ENCODE results near the gene SLCO2B1. TPM values are rescaled to one million over a fixed set of nuclear protein-coding genes. Genes with fewer than 3 reads are reported as not detected.
A peak's percentile ranks its signal among the peaks of the same experiment; 100 is the strongest.

SLCO2B1 gene
- total RNA-seq, 6 experiments from 2014 or later = 145 to 316 (median 199) TPM

- no peak overlapping the region for H3K27ac ChIP-seq
- H3K4me3 ChIP-seq = no peak overlapping the region
- H3K9me3 ChIP-seq = no peaks in the 10 kb centered on the region
- no peak for TF ChIP-seq POLR2A (IDR thresholded peaks at IDR 0.05)
- H3K27me3 ChIP-seq = peaks cover 0 to 12% of the 10 kb centered on the region in 2 donors
- ATAC-seq = no peak
- peaks cover 0 to 11% (median 0%) of the 10 kb centered on the region in 4 donors for H3K4me1 ChIP-seq
- 70% methylated on average over 8 of the region's 9 CpGs for WGBS (ENCODE audit: insufficient coverage, low coverage, low lambda C conversion rate, missing lambda C conversion rate)
- intact Hi-C loops (cut with DNase I) = no loop called here
- peak in 1 of 3 donors; percentile 30 for DNase-seq
- no peaks in the 10 kb centered on the region for H3K36me3 ChIP-seq
Measured at GRCh38 chr11:75238595-75239440, 87.9 kb downstream of the SLCO2B1 start.

GRCh38 chr11:75239531-75240290 is 88.8 kb downstream of the SLCO2B1 start:
- peaks cover 0 to 11% (median 0%) of the 10 kb centered on the region in 4 donors for H3K4me1 ChIP-seq
- ATAC-seq (no peak), DNase-seq (peak in 1 of 3 donors; percentile 33)
- no peak overlapping the region for H3K27ac ChIP-seq
- 58% methylated on average over 10 of the region's 10 CpGs for WGBS (ENCODE audit: insufficient coverage, low coverage, low lambda C conversion rate, missing lambda C conversion rate)
- intact Hi-C loops (cut with DNase I) = loop anchor here (5.0 to 10.0 kb wide), 3 partner anchors 32 to 215 kb away; no protein-coding TSS in a partner anchor
- peaks cover 0 to 12% of the 10 kb centered on the region in 2 donors for H3K27me3 ChIP-seq
- H3K36me3 ChIP-seq = no peaks in the 10 kb centered on the region
- TF ChIP-seq CTCF (IDR thresholded peaks at IDR 0.05) (no peak), POLR2A (IDR thresholded peaks at IDR 0.05) (no peak)
- no peak overlapping the region for H3K4me3 ChIP-seq
- no peaks in the 10 kb centered on the region for H3K9me3 ChIP-seq

- no peak within 1 kb of the TSS for H3K27ac ChIP-seq
- ATAC-seq (peak in 2 of 4 donors; percentile 2 to 11), DNase-seq (peak in 2 of 3 donors; percentile 47 to 50)
- peaks cover 0 to 12% of the 10 kb centered on the region in 2 donors for H3K27me3 ChIP-seq
- H3K36me3 ChIP-seq = no peaks in the 10 kb centered on the region
- no peak for TF ChIP-seq CTCF (IDR thresholded peaks at IDR 0.05)
- no peak for TF ChIP-seq POLR2A (IDR thresholded peaks at IDR 0.05)
- peaks cover 0 to 11% (median 0%) of the 10 kb centered on the region in 4 donors for H3K4me1 ChIP-seq
- intact Hi-C loops (cut with DNase I) = loop anchor here (5.0 to 10.0 kb wide), 3 partner anchors 33 to 216 kb away; no protein-coding TSS in a partner anchor
- peak within 1 kb of the TSS; percentile 5 to 41 (median 18) for H3K4me3 ChIP-seq
- WGBS (ENCODE audit: insufficient coverage, low coverage, low lambda C conversion rate, missing lambda C conversion rate) = under 1% methylated on average over 27 of the region's 58 CpGs
- H3K9me3 ChIP-seq = no peaks in the 10 kb centered on the region
Measured at GRCh38 chr11:75240311-75241035, 89.6 kb downstream of the SLCO2B1 start, which contains the start of gene TPBGL. Gene TPBGL, plus strand, starts transcription at chr11:75240774. Its CDS starts 276 bp downstream, at chr11:75241050.

GRCh38 chr11:75241036-75241905 is 90.4 kb downstream of the SLCO2B1 start:
- intact Hi-C loops (cut with DNase I) = loop anchor here (5.0 to 10.0 kb wide), 3 partner anchors 34 to 216 kb away; no protein-coding TSS in a partner anchor

More at GRCh38 chr11:75241036-75241905, 90.4 kb downstream of the SLCO2B1 start:
- no peak overlapping the region for H3K27ac ChIP-seq
- peak overlapping the region in 2 of 3 donors; percentile 18 to 41 for H3K4me3 ChIP-seq
- H3K4me1 ChIP-seq = peaks cover 0 to 11% (median 0%) of the 10 kb centered on the region in 4 donors
- peak; percentile 86 to 100 (median 94) for TF ChIP-seq CTCF (IDR thresholded peaks at IDR 0.05)
- no peak for TF ChIP-seq POLR2A (IDR thresholded peaks at IDR 0.05)
- H3K36me3 ChIP-seq = no peaks in the 10 kb centered on the region
- peak; percentile 87 to 89 (median 88) for DNase-seq
- peak; percentile 96 to 99 (median 97) for ATAC-seq
- peaks cover 0 to 12% of the 10 kb centered on the region in 2 donors for H3K27me3 ChIP-seq
- WGBS (ENCODE audit: insufficient coverage, low coverage, low lambda C conversion rate, missing lambda C conversion rate) = no CpG with 5 or more reads among the region's 140 CpGs
- no peaks in the 10 kb centered on the region for H3K9me3 ChIP-seq

Measured in right lobe of liver (tissue), 6 donors.